Smooth muscle cell (in vitro differentiated cells): Measurements from ENCODE around the gene ZNF296. TPM values are rescaled to one million over a fixed set of nuclear protein-coding genes. Genes with fewer than 3 reads are reported as not detected.
A peak's percentile ranks its signal among the peaks of the same experiment; 100 is the strongest.

Experiments
- DNase-seq: peaks from one replicate; lab custom pipeline; 2025; ENCODE audit not compliant: unreplicated experiment; lab: John Stamatoyannopoulos, UW
- H2AFZ ChIP-seq: fragments of 200-600 bp; sonication (generic); 2 replicates; pipeline ENCODE4 v1.6.0; 2016; ENCODE audit warnings: antibody characterized with exemption, low read depth, mild to moderate bottlenecking
- H3F3A ChIP-seq: fragments of 200-600 bp; sonication (generic); 2 replicates; pipeline ENCODE4 v1.6.0; 2017; ENCODE audit warnings: antibody characterized with exemption, low read depth
- H3K27ac ChIP-seq: fragments of 200-600 bp; sonication (generic); 2 replicates; pipeline ENCODE4 v1.5.1; 2016; ENCODE audit warnings: low read depth, mild to moderate bottlenecking
- H3K27me3 ChIP-seq: fragments of 200-600 bp; sonication (generic); 2 replicates; pipeline ENCODE4 v1.6.1; 2016; ENCODE audit warnings: low read depth, mild to moderate bottlenecking
- H3K36me3 ChIP-seq: fragments of 200-600 bp; sonication (generic); 2 replicates; pipeline ENCODE4 v1.5.1; 2016; ENCODE audit warnings: low read depth
- H3K4me1 ChIP-seq: fragments of 200-600 bp; sonication (generic); 2 replicates; pipeline ENCODE4 v1.5.1; 2016; ENCODE audit warnings: low read depth
- H3K4me2 ChIP-seq: fragments of 200-600 bp; sonication (generic); 2 replicates; pipeline ENCODE4 v1.6.0; 2016; ENCODE audit warnings: mild to moderate bottlenecking
- H3K4me3 ChIP-seq: fragments of 200-600 bp; sonication (generic); 2 replicates; pipeline ENCODE4 v1.5.1; 2016; ENCODE audit warnings: mild to moderate bottlenecking
- H3K79me2 ChIP-seq: fragments of 200-600 bp; sonication (generic); 2 replicates; pipeline ENCODE4 v1.6.0; 2016; ENCODE audit warnings: low read depth, mild to moderate bottlenecking
- H3K9ac ChIP-seq: fragments of 200-600 bp; sonication (generic); 2 replicates; pipeline ENCODE4 v1.6.0; 2016; ENCODE audit warnings: low read depth
- H3K9me3 ChIP-seq: fragments of 200-600 bp; sonication (generic); replicated peaks from 2 replicates; pipeline ENCODE4 v1.5.1; 2016; ENCODE audit warnings: low read depth
- H4K20me1 ChIP-seq: fragments of 200-600 bp; sonication (generic); 2 replicates; pipeline ENCODE4 v1.6.0; 2016; ENCODE audit warnings: low read depth
- CTCF ChIP-seq: fragments of 200-600 bp; sonication (generic); IDR thresholded peaks from 2 replicates; pipeline ENCODE4 v1.5.1; 2017; ENCODE audit warnings: borderline replicate concordance, mild to moderate bottlenecking, antibody characterized with exemption; ENCODE audit not compliant: insufficient read depth, poor library complexity, severe bottlenecking
- WGBS: methylation state at CpG from one replicate; pipeline ENCODE4 v1.1.7; 2016; ENCODE audit warnings: low lambda C conversion rate; 5-methylcytosine and 5-hydroxymethylcytosine counted together
- polyA plus RNA-seq: library from polyadenylated mRNA; unstranded; fragments of >200 nt; fragmentation: Nextera tagmentation; extraction: Ambion mirVana; gene quantifications from 2 replicates; pipeline ENCODE4 v1.2.1, GENCODE V29; 2016
- total RNA-seq: library from RNA; depleted of rRNA; stranded (reverse); fragments of >200 nt; gene quantifications from 2 replicates; pipeline ENCODE4 v1.2.3, GENCODE V29; 2014

ZNF296 gene
- total and polyA plus RNA-seq, 2 experiments from 2014 or later = 0.21 to 1.1 TPM

GRCh38 chr19:45118106-45118505 is 41.8 kb upstream of the ZNF296 start:
- H3K27ac ChIP-seq = no peak overlapping the region
- DNase-seq = no peak
- H3K27me3 ChIP-seq = no peaks in the 10 kb centered on the region
- no peak for TF ChIP-seq CTCF
- 92% methylated on average over 5 of the region's 5 CpGs for WGBS
- peaks cover 100% of the 10 kb centered on the region for H4K20me1 ChIP-seq
- no peaks in the 10 kb centered on the region for H3K9me3 ChIP-seq
- H3K4me3 ChIP-seq = no peak overlapping the region
- peaks cover 61% of the 10 kb centered on the region for H3K79me2 ChIP-seq
- no peak overlapping the region for H3K9ac ChIP-seq
- H2AFZ ChIP-seq = no peak overlapping the region
- no peak overlapping the region for H3K4me2 ChIP-seq
- H3K36me3 ChIP-seq = no peaks in the 10 kb centered on the region
- H3F3A ChIP-seq = no peaks in the 10 kb centered on the region
- H3K4me1 ChIP-seq = peaks cover 6% of the 10 kb centered on the region

GRCh38 chr19:45117671-45118070 is 41.4 kb upstream of the ZNF296 start:
- no peak overlapping the region for H3K9ac ChIP-seq
- H4K20me1 ChIP-seq = peaks cover 100% of the 10 kb centered on the region
- H3K9me3 ChIP-seq = no peaks in the 10 kb centered on the region
- H3K27me3 ChIP-seq = no peaks in the 10 kb centered on the region
- WGBS = 79% methylated on average over 12 of the region's 12 CpGs
- peaks cover 64% of the 10 kb centered on the region for H3K79me2 ChIP-seq
- DNase-seq = no peak
- H2AFZ ChIP-seq = no peak overlapping the region
- H3K4me1 ChIP-seq = peaks cover 6% of the 10 kb centered on the region
- H3K36me3 ChIP-seq = no peaks in the 10 kb centered on the region
- TF ChIP-seq CTCF = no peak
- H3K27ac ChIP-seq = no peak overlapping the region
- no peak overlapping the region for H3K4me2 ChIP-seq
- H3K4me3 ChIP-seq = no peak overlapping the region
- no peaks in the 10 kb centered on the region for H3F3A ChIP-seq

GRCh38 chr19:45117167-45117594 is 40.9 kb upstream of the ZNF296 start:
- DNase-seq = no peak
- Histone ChIP-seq H3F3A (no peaks in the 10 kb centered on the region), H3K4me3 (no peak overlapping the region), H2AFZ (no peak overlapping the region), H3K27ac (no peak overlapping the region), H3K36me3 (no peaks in the 10 kb centered on the region), H3K4me1 (peaks cover 6% of the 10 kb centered on the region), H3K27me3 (no peaks in the 10 kb centered on the region), H3K9ac (no peak overlapping the region), H3K9me3 (no peaks in the 10 kb centered on the region), H3K79me2 (peaks cover 66% of the 10 kb centered on the region), H3K4me2 (peak overlapping the region; percentile 21), H4K20me1 (peaks cover 100% of the 10 kb centered on the region)
- WGBS = 39% methylated on average over 16 of the region's 16 CpGs
- no peak for TF ChIP-seq CTCF
